HEK293 (cell line): ENCODE data around the gene MUC2.

Experiments
- CTCF ChIA-PET: fragments of 350-600 bp; formaldehyde crosslinking; extraction: SDS; loops from one replicate; lab custom pipeline; 2021; ENCODE audit warnings: antibody characterized with exemption; lab: Yijun Ruan, JAX
- POLR2A ChIA-PET: fragments of 300-600 bp; formaldehyde crosslinking; extraction: SDS; loops from one replicate; lab custom pipeline; 2020; ENCODE audit warnings: antibody characterized with exemption, inconsistent platforms; lab: Yijun Ruan, JAX
- H3K27ac ChIP-seq: fragments of 200-500 bp; sonication (Bioruptor generic); 2 replicates; pipeline ENCODE4 v1.5.1; 2014; ENCODE audit warnings: low read depth, low read length, control low read depth, inconsistent platforms; ENCODE audit errors: extremely low read depth
- H3K36me3 ChIP-seq, 2 experiments: fragments of 200-500 bp in 1 of 2; sonication (Bioruptor generic) in 1 of 2; 1 replicate in 1 of 2; 2 replicates in 1 of 2; pipeline ENCODE4 v1.5.1; 2014 to 2017; ENCODE audit warnings: inconsistent platforms in 2 of 2, low read length in 2 of 2; ENCODE audit not compliant: control insufficient read depth in 2 of 2, insufficient read depth in 1 of 2
- H3K4me1 ChIP-seq: fragments of 200-500 bp; sonication (Bioruptor generic); 2 replicates; pipeline ENCODE4 v1.5.1; 2014; ENCODE audit warnings: mild to moderate bottlenecking, low read length, inconsistent platforms; ENCODE audit not compliant: control insufficient read depth, insufficient read depth
- H3K4me3 ChIP-seq: 2 replicates; pipeline ENCODE4 v1.5.1; 2011; ENCODE audit warnings: low read depth, mild to moderate bottlenecking, control low read depth, low read length, moderate library complexity
- H3K9me3 ChIP-seq: fragments of 200-500 bp; sonication (Bioruptor generic); 2 replicates; pipeline ENCODE4 v1.5.1; 2014; ENCODE audit warnings: low read depth, low read length, inconsistent platforms; ENCODE audit not compliant: control insufficient read depth, insufficient read depth
- CTCF ChIP-seq: fragments of 450-650 bp; formaldehyde crosslinking; IDR thresholded peaks from 2 replicates; pipeline ENCODE4 v1.5.1; 2016; ENCODE audit warnings: missing biosample characterization, missing genetic modification characterization
- GFI1B ChIP-seq: fragments of 450-650 bp; formaldehyde crosslinking; IDR thresholded peaks from 2 replicates; pipeline ENCODE4 v1.5.1; 2016; ENCODE audit warnings: missing biosample characterization, missing genetic modification characterization
- PRDM10 ChIP-seq: fragments of 450-650 bp; formaldehyde crosslinking; IDR thresholded peaks from 2 replicates; pipeline ENCODE4 v1.5.1; 2016; ENCODE audit warnings: missing biosample characterization, missing genetic modification characterization
- SP7 ChIP-seq: fragments of 450-650 bp; formaldehyde crosslinking; IDR thresholded peaks from 2 replicates; pipeline ENCODE4 v1.5.1; 2016; ENCODE audit warnings: missing biosample characterization, missing genetic modification characterization
- WT1 ChIP-seq: fragments of 450-650 bp; formaldehyde crosslinking; IDR thresholded peaks from 2 replicates; pipeline ENCODE4 v1.5.1; 2016; ENCODE audit warnings: missing biosample characterization, missing genetic modification characterization
- YY1 ChIP-seq: fragments of 450-650 bp; formaldehyde crosslinking; IDR thresholded peaks from 2 replicates; pipeline ENCODE4 v1.5.1; 2018; ENCODE audit warnings: missing biosample characterization, missing genetic modification characterization
- YY2 ChIP-seq: fragments of 450-650 bp; formaldehyde crosslinking; IDR thresholded peaks from 2 replicates; pipeline ENCODE4 v1.5.1; 2016; ENCODE audit warnings: missing biosample characterization, missing genetic modification characterization
- ZEB2 ChIP-seq: fragments of 450-650 bp; formaldehyde crosslinking; IDR thresholded peaks from 2 replicates; pipeline ENCODE4 v1.5.1; 2016; ENCODE audit warnings: missing biosample characterization, missing genetic modification characterization
- ZNF140 ChIP-seq: fragments of 450-650 bp; formaldehyde crosslinking; IDR thresholded peaks from 2 replicates; pipeline ENCODE4 v1.5.1; 2016; ENCODE audit warnings: missing biosample characterization, missing genetic modification characterization
- ZNF2 ChIP-seq: fragments of 450-650 bp; formaldehyde crosslinking; IDR thresholded peaks from 2 replicates; pipeline ENCODE4 v1.5.1; 2016; ENCODE audit warnings: missing biosample characterization, missing genetic modification characterization
- ZNF280D ChIP-seq: fragments of 450-650 bp; formaldehyde crosslinking; IDR thresholded peaks from 2 replicates; pipeline ENCODE4 v1.5.1; 2016; ENCODE audit warnings: missing biosample characterization, missing genetic modification characterization
- ZNF354C ChIP-seq: fragments of 450-650 bp; formaldehyde crosslinking; IDR thresholded peaks from 2 replicates; pipeline ENCODE4 v1.5.1; 2016; ENCODE audit warnings: missing biosample characterization, missing genetic modification characterization, low read depth, borderline replicate concordance
- ZNF37A ChIP-seq: fragments of 450-650 bp; IDR thresholded peaks from 2 replicates; pipeline ENCODE4 v1.5.1; 2018; ENCODE audit warnings: missing biosample characterization, missing genetic modification characterization
- ZNF544 ChIP-seq: fragments of 450-650 bp; formaldehyde crosslinking; IDR thresholded peaks from 2 replicates; pipeline ENCODE4 v1.5.0; 2017; ENCODE audit warnings: missing biosample characterization, missing genetic modification characterization
- ZNF658 ChIP-seq: fragments of 450-650 bp; formaldehyde crosslinking; IDR thresholded peaks from 2 replicates; pipeline ENCODE4; 2016; ENCODE audit warnings: missing biosample characterization, missing genetic modification characterization
- ZNF677 ChIP-seq: fragments of 450-650 bp; IDR thresholded peaks from 2 replicates; pipeline ENCODE4 v1.5.0; 2018; ENCODE audit warnings: missing biosample characterization, mild to moderate bottlenecking, missing genetic modification characterization, moderate library complexity
- ZNF747 ChIP-seq: fragments of 450-650 bp; formaldehyde crosslinking; IDR thresholded peaks from 2 replicates; pipeline ENCODE4 v1.5.1; 2016; ENCODE audit warnings: missing biosample characterization, missing genetic modification characterization
- ZNF791 ChIP-seq: fragments of 450-650 bp; formaldehyde crosslinking; IDR thresholded peaks from 2 replicates; pipeline ENCODE4 v1.5.1; 2016; ENCODE audit warnings: missing biosample characterization, missing genetic modification characterization
- ZSCAN30 ChIP-seq: fragments of 450-650 bp; IDR thresholded peaks from 2 replicates; pipeline ENCODE4 v1.5.1; 2018; ENCODE audit warnings: missing biosample characterization, mild to moderate bottlenecking, missing genetic modification characterization, moderate library complexity
- TF ChIP-seq, protein P1 (sequence below): fragments of 450-650 bp; formaldehyde crosslinking; IDR thresholded peaks from 2 replicates; pipeline ENCODE4 v1.5.1; 2016; ENCODE audit warnings: missing biosample characterization, missing genetic modification characterization
- TF ChIP-seq, protein P2 (sequence below): fragments of 450-650 bp; formaldehyde crosslinking; IDR thresholded peaks from 2 replicates; pipeline ENCODE4 v1.5.1; 2016; ENCODE audit warnings: missing biosample characterization, missing genetic modification characterization, borderline replicate concordance

Gene MUC2

GRCh38 chr11:1102221-1102971 is 27.7 kb downstream of the MUC2 start (continued):
- TF ChIP-seq PRDM10 (tag by site-specific recombination), result no peak
- TF ChIP-seq, protein P1, sequence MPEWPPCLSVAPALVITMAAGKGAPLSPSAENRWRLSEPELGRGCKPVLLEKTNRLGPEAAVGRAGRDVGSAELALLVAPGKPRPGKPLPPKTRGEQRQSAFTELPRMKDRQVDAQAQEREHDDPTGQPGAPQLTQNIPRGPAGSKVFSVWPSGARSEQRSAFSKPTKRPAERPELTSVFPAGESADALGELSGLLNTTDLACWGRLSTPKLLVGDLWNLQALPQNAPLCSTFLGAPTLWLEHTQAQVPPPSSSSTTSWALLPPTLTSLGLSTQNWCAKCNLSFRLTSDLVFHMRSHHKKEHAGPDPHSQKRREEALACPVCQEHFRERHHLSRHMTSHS (tag by site-specific recombination), result no peak
- TF ChIP-seq GFI1B, result no peak
- no peak for TF ChIP-seq YY1 (tag by site-specific recombination)
- TF ChIP-seq SP7 (tag by site-specific recombination), result no peak

GRCh38 chr11:1102996-1103395 is 28.3 kb downstream of the MUC2 start:
- no peaks in the 10 kb centered on the region for H3K36me3 ChIP-seq
- POLR2A ChIA-PET, result no interaction called here
- CTCF ChIA-PET, result no interaction called here
- H3K9me3 ChIP-seq, result no peaks in the 10 kb centered on the region
- no peak overlapping the region for H3K27ac ChIP-seq
- no peak overlapping the region for H3K4me3 ChIP-seq
- TF ChIP-seq ZSCAN30 (tag by site-specific recombination) (no peak), ZNF2 (tag by site-specific recombination) (no peak), CTCF (tag by site-specific recombination) (no peak), ZNF544 (tag by site-specific recombination) (no peak), ZEB2 (tag by site-specific recombination) (no peak), ZNF791 (tag by site-specific recombination) (no peak), WT1 (tag by site-specific recombination) (no peak), ZNF140 (no peak), ZNF658 (no peak), YY2 (tag by site-specific recombination) (no peak), ZNF354C (no peak), GFI1B (no peak), ZNF677 (tag by site-specific recombination) (no peak), ZNF280D (tag by site-specific recombination) (no peak), ZNF747 (tag by site-specific recombination) (no peak), ZNF37A (no peak)
- TF ChIP-seq, protein P2, sequence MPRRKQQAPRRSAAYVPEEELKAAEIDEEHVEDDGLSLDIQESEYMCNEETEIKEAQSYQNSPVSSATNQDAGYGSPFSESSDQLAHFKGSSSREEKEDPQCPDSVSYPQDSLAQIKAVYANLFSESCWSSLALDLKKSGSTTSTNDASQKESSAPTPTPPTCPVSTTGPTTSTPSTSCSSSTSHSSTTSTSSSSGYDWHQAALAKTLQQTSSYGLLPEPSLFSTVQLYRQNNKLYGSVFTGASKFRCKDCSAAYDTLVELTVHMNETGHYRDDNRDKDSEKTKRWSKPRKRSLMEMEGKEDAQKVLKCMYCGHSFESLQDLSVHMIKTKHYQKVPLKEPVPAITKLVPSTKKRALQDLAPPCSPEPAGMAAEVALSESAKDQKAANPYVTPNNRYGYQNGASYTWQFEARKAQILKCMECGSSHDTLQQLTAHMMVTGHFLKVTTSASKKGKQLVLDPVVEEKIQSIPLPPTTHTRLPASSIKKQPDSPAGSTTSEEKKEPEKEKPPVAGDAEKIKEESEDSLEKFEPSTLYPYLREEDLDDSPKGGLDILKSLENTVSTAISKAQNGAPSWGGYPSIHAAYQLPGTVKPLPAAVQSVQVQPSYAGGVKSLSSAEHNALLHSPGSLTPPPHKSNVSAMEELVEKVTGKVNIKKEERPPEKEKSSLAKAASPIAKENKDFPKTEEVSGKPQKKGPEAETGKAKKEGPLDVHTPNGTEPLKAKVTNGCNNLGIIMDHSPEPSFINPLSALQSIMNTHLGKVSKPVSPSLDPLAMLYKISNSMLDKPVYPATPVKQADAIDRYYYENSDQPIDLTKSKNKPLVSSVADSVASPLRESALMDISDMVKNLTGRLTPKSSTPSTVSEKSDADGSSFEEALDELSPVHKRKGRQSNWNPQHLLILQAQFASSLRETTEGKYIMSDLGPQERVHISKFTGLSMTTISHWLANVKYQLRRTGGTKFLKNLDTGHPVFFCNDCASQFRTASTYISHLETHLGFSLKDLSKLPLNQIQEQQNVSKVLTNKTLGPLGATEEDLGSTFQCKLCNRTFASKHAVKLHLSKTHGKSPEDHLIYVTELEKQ (tag by site-specific recombination), result no peak
- TF ChIP-seq, protein P1 (tag by site-specific recombination), result no peak
- no peaks in the 10 kb centered on the region for H3K4me1 ChIP-seq
